H9 (cell line): Measurements from ENCODE around the gene DGKD. TPM values are rescaled to one million over a fixed set of nuclear protein-coding genes. Genes with fewer than 3 reads are reported as not detected.

Experiments
- DNase-seq: peaks from one replicate; pipeline ENCODE4 v3.0.0-alpha.2; 2017
- H2AFZ ChIP-seq: one replicate; pipeline ENCODE4 v1.6.1; 2013; ENCODE audit warnings: mild to moderate bottlenecking, low read length, control low read depth, moderate library complexity
- H2AK5ac ChIP-seq: 2 replicates; pipeline ENCODE4 v1.6.1; 2013; ENCODE audit warnings: low read length, control low read depth, mixed read lengths; ENCODE audit not compliant: insufficient read length
- H2BK120ac ChIP-seq: one replicate; pipeline ENCODE4 v1.6.1; 2013; ENCODE audit warnings: low read depth, mild to moderate bottlenecking, low read length, control low read depth, inconsistent platforms; ENCODE audit not compliant: poor library complexity, severe bottlenecking
- H2BK12ac ChIP-seq: 2 replicates; pipeline ENCODE4 v1.6.1; 2013; ENCODE audit warnings: low read length, control low read depth, mixed read lengths, low read depth; ENCODE audit not compliant: insufficient read length
- H2BK15ac ChIP-seq: 2 replicates; pipeline ENCODE4 v1.6.1; 2013; ENCODE audit warnings: low read depth, low read length, control low read depth
- H2BK20ac ChIP-seq: one replicate; pipeline ENCODE4 v1.6.1; 2013; ENCODE audit warnings: low read depth, mild to moderate bottlenecking, low read length, control low read depth, inconsistent platforms; ENCODE audit not compliant: poor library complexity, severe bottlenecking
- H2BK5ac ChIP-seq: 2 replicates; pipeline ENCODE4 v1.6.1; 2013; ENCODE audit warnings: low read length, control low read depth, mixed read lengths; ENCODE audit not compliant: insufficient read length
- H3K14ac ChIP-seq: 2 replicates; pipeline ENCODE4 v1.6.1; 2013; ENCODE audit warnings: low read length, control low read depth; ENCODE audit not compliant: insufficient read depth
- H3K18ac ChIP-seq: 2 replicates; pipeline ENCODE4 v1.6.1; 2013; ENCODE audit warnings: low read depth, mild to moderate bottlenecking, mixed read lengths, low read length, control low read depth; ENCODE audit not compliant: insufficient read length
- H3K23ac ChIP-seq: 2 replicates; pipeline ENCODE4 v1.6.1; 2013; ENCODE audit warnings: low read length, control low read depth, mixed read lengths, low read depth; ENCODE audit not compliant: insufficient read length
- H3K23me2 ChIP-seq: 2 replicates; pipeline ENCODE4 v1.6.1; 2013; ENCODE audit warnings: low read depth, mild to moderate bottlenecking, mixed read lengths, low read length, control low read depth; ENCODE audit not compliant: insufficient read length, poor library complexity, severe bottlenecking
- H3K27ac ChIP-seq: 2 replicates; pipeline ENCODE4 v1.5.1; 2013; ENCODE audit warnings: low read length, control low read depth, mixed read lengths, low read depth; ENCODE audit not compliant: insufficient read length
- H3K27me3 ChIP-seq: 2 replicates; pipeline ENCODE4 v1.6.1; 2013; ENCODE audit warnings: low read length, control low read depth, inconsistent platforms; ENCODE audit not compliant: insufficient read depth
- H3K4ac ChIP-seq: 2 replicates; pipeline ENCODE4 v1.6.1; 2013; ENCODE audit warnings: low read depth, mild to moderate bottlenecking, control low read depth, inconsistent platforms, low read length, moderate library complexity
- H3K4me1 ChIP-seq: 2 replicates; pipeline ENCODE4 v1.6.1; 2013; ENCODE audit warnings: low read length, control low read depth, inconsistent platforms; ENCODE audit not compliant: insufficient read depth
- H3K4me2 ChIP-seq: 2 replicates; pipeline ENCODE4 v1.6.1; 2013; ENCODE audit warnings: low read length, control low read depth, mixed read lengths; ENCODE audit not compliant: insufficient read length, insufficient read depth
- H3K56ac ChIP-seq: 2 replicates; pipeline ENCODE4 v1.6.1; 2013; ENCODE audit warnings: low read depth, mild to moderate bottlenecking, mixed read lengths, low read length, control low read depth; ENCODE audit not compliant: insufficient read length
- H3K79me1 ChIP-seq: 2 replicates; pipeline ENCODE4 v1.6.1; 2013; ENCODE audit warnings: low read depth, mild to moderate bottlenecking, moderate library complexity, low read length, control low read depth, inconsistent platforms; ENCODE audit not compliant: insufficient read depth, poor library complexity, severe bottlenecking
- H3K79me2 ChIP-seq: 2 replicates; pipeline ENCODE4 v1.6.1; 2013; ENCODE audit warnings: low read length, control low read depth, inconsistent platforms; ENCODE audit not compliant: insufficient read depth
- H3K9ac ChIP-seq: 2 replicates; pipeline ENCODE4 v1.6.1; 2013; ENCODE audit warnings: low read length, control low read depth, mixed read lengths; ENCODE audit not compliant: insufficient read length; ENCODE audit errors: extremely low read depth
- H3K9me3 ChIP-seq: one replicate; pipeline ENCODE4 v1.6.1; 2013; ENCODE audit warnings: low read depth, low read length, inconsistent platforms; ENCODE audit not compliant: control insufficient read depth
- H3T11ph ChIP-seq: one replicate; pipeline ENCODE4 v1.6.1; 2013; ENCODE audit warnings: mild to moderate bottlenecking, low read length, control low read depth, inconsistent platforms
- H4K20me1 ChIP-seq: one replicate; pipeline ENCODE4 v1.6.1; 2013; ENCODE audit not compliant: control insufficient read depth, insufficient read length, insufficient read depth
- H4K5ac ChIP-seq: 2 replicates; pipeline ENCODE4 v1.6.1; 2013; ENCODE audit warnings: low read depth, mild to moderate bottlenecking, mixed read lengths, low read length, control low read depth; ENCODE audit not compliant: insufficient read length
- H4K8ac ChIP-seq: replicated peaks from 2 replicates; pipeline ENCODE4 v1.6.1; 2013; ENCODE audit warnings: low read length, control low read depth, mixed read lengths, low read depth; ENCODE audit not compliant: insufficient read length
- H4K91ac ChIP-seq: 2 replicates; pipeline ENCODE4 v1.6.1; 2013; ENCODE audit warnings: low read depth, mild to moderate bottlenecking, moderate library complexity, mixed read lengths, low read length, control low read depth; ENCODE audit not compliant: insufficient read length
- H3K27ac Mint-ChIP-seq, 3 experiments: 2 replicates in 2 of 3; 3 replicates in 1 of 3; pipeline ENCODE4 v1.8.0; 2020 to 2021; ENCODE audit warnings: mixed read lengths in 3 of 3, mild to moderate bottlenecking in 1 of 3, moderate library complexity in 1 of 3
- H3K27me3 Mint-ChIP-seq: 2 replicates; pipeline ENCODE4 v1.8.0; 2021; ENCODE audit warnings: low read depth, mild to moderate bottlenecking, moderate library complexity, mixed read lengths
- H3K36me3 Mint-ChIP-seq, 3 experiments: 2 replicates in 2 of 3; 3 replicates in 1 of 3; pipeline ENCODE4 v1.8.0; 2020 to 2021; ENCODE audit warnings: low read depth in 3 of 3, mixed read lengths in 3 of 3; ENCODE audit not compliant: insufficient read depth in 1 of 3
- H3K4me1 Mint-ChIP-seq, 2 experiments: 2 replicates each; pipeline ENCODE4 v1.8.0; 2020; ENCODE audit warnings: mixed read lengths in 2 of 2
- H3K4me3 Mint-ChIP-seq, 2 experiments: 2 replicates in 1 of 2; 3 replicates in 1 of 2; pipeline ENCODE4 v1.8.0; 2020 to 2021; ENCODE audit warnings: mild to moderate bottlenecking in 2 of 2, mixed read lengths in 2 of 2, moderate library complexity in 1 of 2
- H3K9me3 Mint-ChIP-seq, 2 experiments: 2 replicates in 1 of 2; 3 replicates in 1 of 2; pipeline ENCODE4 v1.8.0; 2020; ENCODE audit warnings: mild to moderate bottlenecking in 2 of 2, mixed read lengths in 2 of 2, moderate library complexity in 1 of 2
- CTCF ChIP-seq: fragments of 200-600 bp; sonication (generic); conservative IDR thresholded peaks from 3 replicates; pipeline ENCODE4 v1.8.0; 2021; ENCODE audit warnings: antibody characterized with exemption, mild to moderate bottlenecking
- WGBS: extraction: QIAGEN DNeasy Blood & Tissue Kit; methylation state at CpG from one replicate; pipeline ENCODE4 v1.1.7; 2013; ENCODE audit warnings: missing lambda C conversion rate, low lambda C conversion rate, mixed read lengths; ENCODE audit not compliant: insufficient read length; ENCODE audit errors: extremely low coverage; 5-methylcytosine and 5-hydroxymethylcytosine counted together
- total RNA-seq: library from RNA; stranded (reverse); gene quantifications from 2 replicates; pipeline ENCODE4 v1.2.1, GENCODE V29; 2021

Gene DGKD
- total RNA-seq, 1 experiment from 2014 or later, result 20.7 TPM

DNA sequence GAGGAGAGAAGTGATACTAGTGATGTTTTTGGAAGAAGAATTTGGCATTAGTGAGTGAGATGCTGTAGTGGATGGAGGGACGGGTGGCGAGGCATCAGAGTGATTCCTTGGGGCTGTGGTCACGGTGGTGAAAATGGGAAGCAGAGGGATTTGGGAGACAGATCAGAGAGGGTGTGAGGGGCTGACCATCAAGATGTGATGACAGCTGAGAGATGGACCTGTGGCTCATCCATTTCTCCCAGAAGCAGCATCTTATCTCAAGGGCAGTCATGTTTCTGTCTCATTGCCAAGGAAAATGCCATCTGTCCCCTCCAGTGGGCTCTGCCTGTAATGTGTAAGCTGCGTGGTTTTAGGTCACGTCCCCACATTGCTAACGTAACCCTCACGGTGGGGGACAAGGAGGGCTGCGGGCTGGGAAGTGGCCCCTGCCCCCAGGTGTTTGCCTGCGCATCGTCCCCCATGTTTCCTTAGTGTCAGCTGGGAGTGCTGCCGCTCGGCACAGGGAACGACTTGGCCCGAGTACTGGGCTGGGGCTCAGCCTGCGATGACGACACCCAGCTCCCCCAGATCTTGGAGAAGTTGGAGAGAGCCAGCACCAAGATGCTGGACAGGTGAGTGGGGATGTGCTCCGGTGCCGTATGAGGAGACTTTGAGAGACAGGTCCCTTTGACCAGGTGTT, 91.0 kb downstream of the DGKD start:
- no peak overlapping the region for H4K8ac ChIP-seq
- Mint-ChIP-seq H3K36me3 (peaks cover 9 to 14% (median 13%) of the 10 kb centered on the region in 3 experiments), H3K27ac (peak overlapping the region in 1 of 3 experiments; percentile 32; a peak in 2 of 7 replicates), H3K9me3 (no peaks in the 10 kb centered on the region; a peak in 1 of 5 replicates), H3K4me3 (no peak overlapping the region), H3K27me3 (no peaks in the 10 kb centered on the region; the same call in none of the 2 replicates), H3K4me1 (peaks cover 7 to 15% of the 10 kb centered on the region in 2 experiments)
- H2BK5ac ChIP-seq, result no peak overlapping the region
- no peaks in the 10 kb centered on the region for H4K20me1 ChIP-seq
- no peak overlapping the region for H3K23ac ChIP-seq
- H3K27me3 ChIP-seq, result no peaks in the 10 kb centered on the region
- H2BK15ac ChIP-seq, result no peak overlapping the region
- no peak overlapping the region for H4K91ac ChIP-seq
- no peak for DNase-seq
- H3K9me3 ChIP-seq, result no peaks in the 10 kb centered on the region
- H4K5ac ChIP-seq, result no peak overlapping the region
- no peak overlapping the region for H2BK12ac ChIP-seq
- H3K79me1 ChIP-seq, result no peaks in the 10 kb centered on the region
- no peaks in the 10 kb centered on the region for H3K23me2 ChIP-seq
- 0 out of 2 replicates have a peak, but pooled peaks cover 2% of the 10 kb centered on the region for H3K4me1 ChIP-seq
- no peak overlapping the region for H3K9ac ChIP-seq
- no peak overlapping the region for H3K4me2 ChIP-seq
- no peak overlapping the region for H2BK120ac ChIP-seq
- no peaks in the 10 kb centered on the region for H3K79me2 ChIP-seq
- H3K27ac ChIP-seq, result no peak overlapping the region
- no peak overlapping the region for H2BK20ac ChIP-seq
- no CpG with 5 or more reads among the region's 18 CpGs for WGBS
- no peak overlapping the region for H3K4ac ChIP-seq
- no peak overlapping the region for H2AK5ac ChIP-seq
- no peak overlapping the region for H3T11ph ChIP-seq
- H3K18ac ChIP-seq, result no peak overlapping the region
- no peak overlapping the region for H2AFZ ChIP-seq
- H3K56ac ChIP-seq, result no peak overlapping the region
- no peak overlapping the region for H3K14ac ChIP-seq
- no peak for TF ChIP-seq CTCF
